Neutrophil (primary cell): Measurements from ENCODE around the gene ZNF423.

ENCODE experiments used
- H3K27ac ChIP-seq: fragments of 200-600 bp; sonication (generic); 2 replicates; pipeline ENCODE4 v1.5.1; 2016; ENCODE audit warnings: mild to moderate bottlenecking, moderate library complexity
- H3K27me3 ChIP-seq: fragments of 200-600 bp; sonication (generic); 2 replicates; pipeline ENCODE4 v1.6.0; 2016; ENCODE audit warnings: mild to moderate bottlenecking
- H3K36me3 ChIP-seq: fragments of 200-600 bp; sonication (generic); 2 replicates; pipeline ENCODE4 v1.5.1; 2017
- H3K4me1 ChIP-seq, 2 experiments: fragments of 200-600 bp in 1 of 2; sonication (generic) in 1 of 2; 1 replicate in 1 of 2; 2 replicates in 1 of 2; pipeline versions ENCODE4 v1.5.1 to v1.6.1; 2013 to 2016; ENCODE audit warnings: low read depth in 1 of 2, low read length in 1 of 2, mild to moderate bottlenecking in 1 of 2, moderate library complexity in 1 of 2; ENCODE audit not compliant: control insufficient read depth in 1 of 2, insufficient read depth in 1 of 2
- H3K4me3 ChIP-seq, 2 experiments: fragments of 200-600 bp in 1 of 2; sonication (generic) in 1 of 2; 1 replicate in 1 of 2; 2 replicates in 1 of 2; pipeline ENCODE4 v1.5.1; 2013 to 2016; ENCODE audit warnings: low read depth in 1 of 2, low read length in 1 of 2, mild to moderate bottlenecking in 1 of 2, moderate library complexity in 1 of 2
- H3K9me3 ChIP-seq: fragments of 200-600 bp; sonication (generic); 2 replicates; pipeline ENCODE4 v1.5.1; 2016
- CTCF ChIP-seq: fragments of 200-600 bp; sonication (generic); IDR thresholded peaks from 2 replicates; pipeline ENCODE4 v1.5.1; 2016; ENCODE audit warnings: antibody characterized with exemption

The ZNF423 gene

GRCh38 chr16:49652456-49653172 lies 203.3 kb downstream of the ZNF423 start:
- no peak overlapping the region for H3K4me3 ChIP-seq
- no peak for TF ChIP-seq CTCF
- no peak overlapping the region for H3K27ac ChIP-seq
- no peaks in the 10 kb centered on the region for H3K36me3 ChIP-seq
- peaks cover 4% of the 10 kb centered on the region for H3K27me3 ChIP-seq
- peaks cover 2% of the 10 kb centered on the region for H3K9me3 ChIP-seq
- H3K4me1 ChIP-seq, result no peaks in the 10 kb centered on the region

GRCh38 chr16:49651996-49652395 lies 203.9 kb downstream of the ZNF423 start:
- Histone ChIP-seq H3K9me3 (peaks cover 8% of the 10 kb centered on the region), H3K4me1 (no peaks in the 10 kb centered on the region), H3K27ac (no peak overlapping the region), H3K27me3 (peaks cover 4% of the 10 kb centered on the region), H3K4me3 (no peak overlapping the region), H3K36me3 (no peaks in the 10 kb centered on the region)
- TF ChIP-seq CTCF, result no peak

GRCh38 chr16:49651226-49651625 lies 204.7 kb downstream of the ZNF423 start:
- H3K36me3 ChIP-seq, result no peaks in the 10 kb centered on the region
- no peak for TF ChIP-seq CTCF
- no peaks in the 10 kb centered on the region for H3K4me1 ChIP-seq
- peaks cover 11% of the 10 kb centered on the region for H3K9me3 ChIP-seq
- H3K4me3 ChIP-seq, result no peak overlapping the region
- peaks cover 4% of the 10 kb centered on the region for H3K27me3 ChIP-seq
- H3K27ac ChIP-seq, result no peak overlapping the region

- Histone ChIP-seq H3K4me3 (no peak overlapping the region), H3K4me1 (no peaks in the 10 kb centered on the region), H3K27me3 (peaks cover 4% of the 10 kb centered on the region), H3K27ac (no peak overlapping the region), H3K9me3 (peaks cover 11% of the 10 kb centered on the region), H3K36me3 (no peaks in the 10 kb centered on the region)
- no peak for TF ChIP-seq CTCF
These were observed 205.3 kb downstream of the ZNF423 start for GRCh38 chr16:49650603-49651002.

- Histone ChIP-seq H3K4me3 (no peak overlapping the region), H3K27me3 (peaks cover 4% of the 10 kb centered on the region), H3K27ac (no peak overlapping the region), H3K9me3 (peaks cover 11% of the 10 kb centered on the region), H3K36me3 (no peaks in the 10 kb centered on the region), H3K4me1 (no peaks in the 10 kb centered on the region)
- TF ChIP-seq CTCF, result no peak
These were observed 206.7 kb downstream of the ZNF423 start for GRCh38 chr16:49649013-49649765.
